ENCODE measurements around the gene NRF1.

- TF ChIP-seq TAF1 (IDR thresholded peaks at IDR 0.05; ENCODE audit: low read depth, low read length) (no peak), POLR2A (IDR thresholded peaks at IDR 0.05; ENCODE audit: low read depth, low read length) (no peak), POLR2AphosphoS5 (IDR thresholded peaks at IDR 0.05; ENCODE audit: low read depth, low read length) (no peak), SPI1 (IDR thresholded peaks at IDR 0.05; ENCODE audit: low read depth, low read length) (no peak), POU2F2 (IDR thresholded peaks at IDR 0.05; ENCODE audit: low read depth, low read length) (no peak), PAX5 (IDR thresholded peaks at IDR 0.05; ENCODE audit: insufficient read depth, low read length, severe bottlenecking) (no peak)
These were observed 163.6 kb downstream of the NRF1 start for GRCh38 chr7:129774871-129775694.
